22Rv1 (cell line): ENCODE results near the gene RNU1-3.
A peak's percentile ranks its signal among the peaks of the same experiment; 100 is the strongest.
"Not testable (repeated sequence)": the region's sequence is repeated elsewhere in the genome, so short reads cannot be mapped to it uniquely, and the experiment has no call there.

Experiments
- H3K27ac ChIP-seq: fragments of 450-650 bp; 2 replicates; pipeline ENCODE4 v1.5.1; 2017
- ZFX ChIP-seq: fragments of 450-650 bp; IDR thresholded peaks from 2 replicates; pipeline ENCODE4 v1.6.1; 2017; ENCODE audit warnings: antibody characterized with exemption, borderline replicate concordance
- TF ChIP-seq, protein P1 (sequence below): fragments of 450-650 bp; IDR thresholded peaks from 2 replicates; pipeline ENCODE4 v1.5.1; 2017; ENCODE audit warnings: mild to moderate bottlenecking

RNU1-3 gene

GRCh38 chr1:16631248-16632043, 35.3 kb downstream of the RNU1-3 start:
- no peak for TF ChIP-seq ZFX
- TF ChIP-seq, protein P1, sequence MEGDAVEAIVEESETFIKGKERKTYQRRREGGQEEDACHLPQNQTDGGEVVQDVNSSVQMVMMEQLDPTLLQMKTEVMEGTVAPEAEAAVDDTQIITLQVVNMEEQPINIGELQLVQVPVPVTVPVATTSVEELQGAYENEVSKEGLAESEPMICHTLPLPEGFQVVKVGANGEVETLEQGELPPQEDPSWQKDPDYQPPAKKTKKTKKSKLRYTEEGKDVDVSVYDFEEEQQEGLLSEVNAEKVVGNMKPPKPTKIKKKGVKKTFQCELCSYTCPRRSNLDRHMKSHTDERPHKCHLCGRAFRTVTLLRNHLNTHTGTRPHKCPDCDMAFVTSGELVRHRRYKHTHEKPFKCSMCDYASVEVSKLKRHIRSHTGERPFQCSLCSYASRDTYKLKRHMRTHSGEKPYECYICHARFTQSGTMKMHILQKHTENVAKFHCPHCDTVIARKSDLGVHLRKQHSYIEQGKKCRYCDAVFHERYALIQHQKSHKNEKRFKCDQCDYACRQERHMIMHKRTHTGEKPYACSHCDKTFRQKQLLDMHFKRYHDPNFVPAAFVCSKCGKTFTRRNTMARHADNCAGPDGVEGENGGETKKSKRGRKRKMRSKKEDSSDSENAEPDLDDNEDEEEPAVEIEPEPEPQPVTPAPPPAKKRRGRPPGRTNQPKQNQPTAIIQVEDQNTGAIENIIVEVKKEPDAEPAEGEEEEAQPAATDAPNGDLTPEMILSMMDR = no peak
- no peak overlapping the region for H3K27ac ChIP-seq

- TF ChIP-seq, protein P1 = no peak
- TF ChIP-seq ZFX = no peak
- H3K27ac ChIP-seq = no peak overlapping the region
Observed at GRCh38 chr1:16630661-16631247, 36.0 kb downstream of the RNU1-3 start.

GRCh38 chr1:16629916-16630530, 36.7 kb downstream of the RNU1-3 start:
- H3K27ac ChIP-seq = not testable (repeated sequence)

DNA sequence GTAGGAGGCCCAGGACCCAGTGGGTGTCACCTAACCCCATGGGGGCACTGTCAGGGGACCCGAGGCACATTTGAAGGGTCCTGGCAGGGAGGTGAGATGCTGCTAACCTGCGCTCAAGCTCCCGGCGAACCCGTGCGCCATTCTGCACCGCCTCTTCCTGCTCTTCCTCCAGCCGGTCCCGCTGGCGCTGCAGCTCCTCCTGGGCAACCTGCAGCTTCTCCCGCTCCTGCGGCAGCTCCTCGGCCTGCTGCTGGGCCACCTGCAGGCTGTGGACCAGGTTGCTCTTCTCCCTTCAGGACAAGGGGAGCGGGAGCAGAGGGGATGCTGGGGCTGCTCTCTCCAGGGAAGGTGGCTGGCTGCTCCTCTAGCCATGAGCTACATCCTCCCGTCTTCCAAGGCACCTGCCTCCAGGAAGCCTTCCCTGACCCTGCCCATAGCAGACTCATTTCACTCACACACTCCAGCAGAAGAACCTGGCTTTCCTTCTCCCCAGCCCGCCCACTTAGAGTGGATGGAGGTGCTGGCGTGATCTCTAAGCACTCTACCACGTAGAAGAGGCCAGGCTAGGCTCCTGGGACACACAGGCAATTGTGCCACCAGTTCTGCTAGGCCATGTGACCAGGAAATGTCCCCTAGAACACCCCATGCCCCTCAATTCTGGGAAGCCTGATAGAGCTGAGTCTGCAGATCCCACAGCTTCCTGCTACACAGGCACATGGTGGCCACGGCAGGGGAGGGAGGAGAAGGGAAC, 38.2 kb downstream of the RNU1-3 start:
- no peak overlapping the region for H3K27ac ChIP-seq
- TF ChIP-seq, protein P1 = no peak
- TF ChIP-seq ZFX = no peak

- not testable (repeated sequence) for H3K27ac ChIP-seq
Observed at GRCh38 chr1:16626409-16626983, 40.3 kb downstream of the RNU1-3 start.

DNA sequence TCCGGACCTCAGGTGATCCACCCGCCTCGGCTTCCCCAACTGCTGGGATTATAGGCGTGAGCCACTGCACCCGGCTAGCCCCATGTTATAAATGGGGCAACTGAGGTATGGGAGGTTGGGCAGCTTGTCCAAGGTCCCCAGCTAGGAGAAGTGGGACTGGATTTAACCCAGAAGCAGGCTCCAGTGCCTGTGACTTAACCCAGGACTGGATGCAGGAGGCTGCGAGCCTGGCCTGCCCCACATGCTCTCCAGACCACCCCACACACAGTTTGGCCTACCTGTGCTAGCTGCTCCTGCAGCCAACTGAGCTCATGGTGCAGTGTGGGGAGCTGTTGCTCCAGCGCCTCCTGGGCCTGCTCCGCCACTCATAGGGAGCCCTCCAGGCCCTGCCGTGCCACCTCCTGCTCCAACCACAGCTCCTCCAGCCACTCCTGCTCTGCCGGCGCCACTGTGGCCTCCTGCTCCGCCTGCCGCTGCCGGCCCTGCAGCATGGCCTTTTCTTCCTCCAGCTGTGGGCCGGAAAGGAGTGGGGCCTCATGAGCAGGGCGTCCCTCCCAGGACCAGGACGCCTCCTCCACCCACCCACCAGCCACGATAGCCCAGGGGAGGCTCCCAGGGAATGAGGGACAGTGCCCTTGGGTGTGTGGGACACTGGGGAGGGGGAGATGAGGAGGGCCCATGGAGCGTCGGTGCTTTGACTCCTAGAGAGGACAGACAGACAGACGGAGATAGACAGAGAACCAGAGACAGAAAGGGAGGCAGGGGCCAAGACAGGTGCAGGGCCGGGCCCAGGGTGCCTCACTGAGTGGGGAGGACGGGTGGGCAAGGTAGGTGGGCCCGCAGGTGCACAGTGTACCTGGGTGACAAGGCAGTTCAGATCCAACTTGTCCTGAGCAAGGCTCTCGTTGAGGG, 41.0 kb downstream of the RNU1-3 start:
- no peak overlapping the region for H3K27ac ChIP-seq
- TF ChIP-seq ZFX = no peak
- TF ChIP-seq, protein P1 = no peak

DNA sequence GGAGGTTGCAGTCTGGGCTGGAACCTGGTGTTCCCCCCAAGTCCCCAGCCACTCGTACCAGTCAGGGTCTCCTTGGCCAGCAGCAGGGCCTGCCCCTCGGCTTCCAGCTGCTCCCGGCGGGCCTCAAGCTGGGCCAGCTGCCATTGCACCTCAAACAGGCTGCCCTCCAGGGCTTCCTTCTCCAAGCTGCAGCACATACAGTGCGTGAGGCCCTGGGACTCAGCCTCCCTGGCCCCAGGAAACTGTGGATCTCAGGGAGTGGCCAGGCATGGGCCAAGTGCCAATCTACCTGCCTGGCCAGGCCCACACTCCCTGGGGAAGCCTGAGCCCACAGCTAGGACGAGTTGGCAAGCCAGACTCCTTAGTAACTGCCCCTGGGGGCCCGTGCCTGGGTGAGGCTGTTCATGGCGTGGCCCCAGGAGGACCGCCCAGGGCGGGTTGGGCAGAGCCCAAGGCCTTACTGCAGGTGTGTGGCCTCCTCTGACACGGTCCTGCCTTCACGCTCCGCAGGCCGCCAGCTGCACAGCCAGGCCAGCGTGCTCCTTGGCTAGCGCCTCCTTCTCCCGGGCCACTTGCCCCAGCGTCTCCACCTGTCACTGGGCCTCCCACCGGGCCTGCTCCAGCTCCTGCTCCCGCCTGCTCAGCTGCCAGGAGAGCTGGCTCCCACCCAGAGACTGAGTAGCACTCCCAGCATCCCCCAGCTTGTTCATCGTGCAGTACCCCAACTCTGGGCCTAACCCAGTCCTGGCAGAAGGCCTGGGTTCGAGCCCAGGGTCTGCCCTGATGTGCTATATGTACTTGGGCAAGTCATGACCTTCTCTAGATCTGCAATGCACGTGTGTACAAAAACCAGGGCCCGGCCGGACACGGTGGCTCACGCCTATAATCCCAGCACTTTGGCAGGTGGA, 42.7 kb downstream of the RNU1-3 start:
- peak overlapping the region; percentile 6; the same call in 1 of the 2 replicates for H3K27ac ChIP-seq

DNA sequence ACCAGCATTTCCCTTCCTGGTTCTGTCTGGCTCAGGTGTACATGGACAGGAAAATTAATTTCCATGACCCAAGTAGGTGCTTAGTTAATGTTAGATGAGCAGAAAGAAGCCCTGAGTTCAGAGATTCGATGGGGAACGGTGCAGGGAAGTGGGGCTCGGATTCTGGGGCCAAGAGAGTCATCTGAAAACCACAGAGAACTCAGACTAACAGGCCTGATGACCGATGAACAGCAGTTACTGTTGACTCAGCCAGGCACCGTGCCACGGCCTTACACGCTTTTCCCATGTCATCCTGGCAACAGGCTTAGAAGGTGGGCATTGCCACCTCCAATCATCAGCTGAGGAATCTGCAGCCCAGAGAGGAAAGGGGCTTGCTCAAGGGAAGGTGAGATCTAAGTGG, 43.4 kb downstream of the RNU1-3 start:
- peak overlapping the region; percentile 6; the same call in 1 of the 2 replicates for H3K27ac ChIP-seq

DNA sequence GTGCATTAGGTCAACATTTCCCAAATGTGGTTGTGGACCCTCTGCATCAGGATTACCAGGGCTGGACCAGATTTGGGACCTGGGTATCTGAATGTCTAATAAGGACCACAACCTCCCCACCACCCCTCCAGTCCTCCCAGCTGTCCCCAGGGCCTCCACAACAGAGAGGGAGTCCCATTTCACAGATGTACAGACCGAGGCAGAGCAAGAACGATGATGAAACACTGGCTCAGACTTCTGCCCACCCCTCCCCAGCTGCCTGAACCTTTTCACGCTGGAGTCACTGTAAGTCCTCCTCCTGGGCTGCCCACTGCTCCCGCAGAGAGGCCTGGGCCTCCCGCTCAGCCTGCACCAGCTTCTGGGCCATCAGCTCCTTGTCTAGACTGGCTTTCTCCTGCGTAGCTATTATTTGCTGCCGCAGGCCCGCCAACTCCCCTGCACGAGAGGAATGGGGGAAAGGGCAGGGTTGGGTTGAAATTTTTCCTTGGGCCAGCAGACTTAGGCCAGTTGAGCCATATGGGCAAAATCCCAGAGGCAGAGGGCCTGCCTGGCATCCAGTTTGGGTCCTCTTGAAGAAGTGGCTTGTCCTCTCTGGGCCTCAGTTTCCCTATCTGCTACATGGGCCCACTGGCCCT, 45.0 kb downstream of the RNU1-3 start:
- H3K27ac ChIP-seq = peak overlapping the region; percentile 39; the same call in 1 of the 2 replicates
